Left renal pelvis (tissue), 4 donors: ENCODE data around the gene RFC1. TPM values are rescaled to one million over a fixed set of nuclear protein-coding genes. Genes with fewer than 3 reads are reported as not detected.

ENCODE experiments used
- polyA plus RNA-seq, 4 donors: library from polyadenylated mRNA; unstranded; fragments of 120-200 nt; gene quantifications; one replicate each; pipeline ENCODE4 v1.2.1, GENCODE V29; 2013; ENCODE audit not compliant: insufficient read length in 4 of 4

The RFC1 gene
- polyA plus RNA-seq, 4 donors, result 56.4 to 81.6 (median 74.9) TPM

Other genes with a start within 250 kb of the RFC1 start
- gene WDR19, start 183.8 kb downstream of the RFC1 start, polyA plus RNA-seq, result 100 to 1,000 TPM in 1 of 4 donors, 10 to 100 TPM in 3; 46.6 to 111 (median 87.5) TPM
- gene KLB, start 40.6 kb upstream of the RFC1 start, polyA plus RNA-seq, result under 1 TPM; 0.19 to 0.30 (median 0.25) TPM
- 1,000 to 10,000 TPM in 2 of 4 donors, 100 to 1,000 TPM in 2; 536 to 1,798 (median 1,302) TPM for gene RPL9, start 92.6 kb upstream of the RFC1 start, polyA plus RNA-seq
- gene LIAS, start 92.7 kb upstream of the RFC1 start, polyA plus RNA-seq, result 10 to 100 TPM; 18.3 to 33.6 (median 25.1) TPM
- gene UGDH, start 161.1 kb upstream of the RFC1 start, polyA plus RNA-seq, result 100 to 1,000 TPM in 1 of 4 donors, 10 to 100 TPM in 3; 80.1 to 123 (median 98.7) TPM